Inflammatory macrophage treated with lipopolysaccharide for 4 hours (primary cell): ENCODE data around the gene GTF3C4.

ENCODE experiments used
- DNase-seq: peaks from one replicate; pipeline ENCODE4 v3.0.0-alpha.2; 2020

Gene GTF3C4

GRCh38 chr9:132648685-132649084, 21.6 kb upstream of the GTF3C4 start:
- no peak for DNase-seq

- peak; percentile 41 for DNase-seq
These were observed 19.0 kb upstream of the GTF3C4 start for GRCh38 chr9:132651259-132651658.

GRCh38 chr9:132656299-132656698, 14.0 kb upstream of the GTF3C4 start:
- no peak for DNase-seq

- no peak for DNase-seq
These were observed 7.9 kb upstream of the GTF3C4 start for GRCh38 chr9:132662152-132662945.

- DNase-seq: no peak
These were observed 7.1 kb upstream of the GTF3C4 start for GRCh38 chr9:132663117-132663516.

- no peak for DNase-seq
These were observed 6.4 kb upstream of the GTF3C4 start for GRCh38 chr9:132663851-132664250.

- no peak for DNase-seq
These were observed 956 bp upstream of the GTF3C4 start for GRCh38 chr9:132669319-132669697.

GRCh38 chr9:132669698-132670456, 387 bp upstream of the GTF3C4 start, which contains the start of gene DDX31:
Gene DDX31, minus strand, starts transcription at chr9:132669983. Its CDS starts 49 bp downstream, at chr9:132669934.
- peak; percentile 89 for DNase-seq

GRCh38 chr9:132671620-132672412, 1.6 kb downstream of the GTF3C4 start:
- peak; percentile 6 for DNase-seq

- peak; percentile 8 for DNase-seq
These were observed 2.1 kb downstream of the GTF3C4 start for GRCh38 chr9:132672413-132672690.

- DNase-seq: peak; percentile 12
These were observed 3.1 kb downstream of the GTF3C4 start for GRCh38 chr9:132673355-132673754.

GRCh38 chr9:132674485-132674884, 4.2 kb downstream of the GTF3C4 start:
- no peak for DNase-seq

- DNase-seq: no peak
These were observed 7.7 kb downstream of the GTF3C4 start for GRCh38 chr9:132677976-132678375.

GRCh38 chr9:132679946-132680625, 9.8 kb downstream of the GTF3C4 start:
- no peak for DNase-seq

GRCh38 chr9:132681561-132681960, 11.3 kb downstream of the GTF3C4 start:
- DNase-seq: no peak

- no peak for DNase-seq
These were observed 13.6 kb downstream of the GTF3C4 start for GRCh38 chr9:132683873-132684272.

GRCh38 chr9:132690696-132691095, 20.4 kb downstream of the GTF3C4 start:
- DNase-seq: no peak

- DNase-seq: peak; percentile 54
These were observed 23.9 kb downstream of the GTF3C4 start for GRCh38 chr9:132694144-132694543.

GRCh38 chr9:132697230-132697629, 27.0 kb downstream of the GTF3C4 start:
- DNase-seq: no peak

- DNase-seq: no peak
These were observed 28.7 kb downstream of the GTF3C4 start for GRCh38 chr9:132698989-132699388.

GRCh38 chr9:132699956-132700355, 29.7 kb downstream of the GTF3C4 start:
- no peak for DNase-seq

- DNase-seq: no peak
These were observed 32.0 kb downstream of the GTF3C4 start for GRCh38 chr9:132702254-132702653.

GRCh38 chr9:132703336-132703735, 33.1 kb downstream of the GTF3C4 start:
- no peak for DNase-seq
